SK-N-SH (cell line): ENCODE results near the gene PPP5C.

Experiments
- ELF1 ChIP-seq: IDR thresholded peaks from 2 replicates; pipeline ENCODE4 v1.4.0; 2012
- EP300 ChIP-seq, 2 experiments: IDR thresholded peaks; 2 replicates each; pipeline versions ENCODE4 v1.4.0 to v1.6.1; 2012; ENCODE audit warnings: borderline replicate concordance in 1 of 2, low read depth in 1 of 2, low read length in 1 of 2
- TF ChIP-seq, protein P1 (sequence below): fragments of 200-600 bp; sonication (generic); IDR thresholded peaks from 2 replicates; pipeline ENCODE4 v1.6.1; 2017; ENCODE audit warnings: antibody characterized with exemption, mild to moderate bottlenecking, moderate library complexity

DNA sequence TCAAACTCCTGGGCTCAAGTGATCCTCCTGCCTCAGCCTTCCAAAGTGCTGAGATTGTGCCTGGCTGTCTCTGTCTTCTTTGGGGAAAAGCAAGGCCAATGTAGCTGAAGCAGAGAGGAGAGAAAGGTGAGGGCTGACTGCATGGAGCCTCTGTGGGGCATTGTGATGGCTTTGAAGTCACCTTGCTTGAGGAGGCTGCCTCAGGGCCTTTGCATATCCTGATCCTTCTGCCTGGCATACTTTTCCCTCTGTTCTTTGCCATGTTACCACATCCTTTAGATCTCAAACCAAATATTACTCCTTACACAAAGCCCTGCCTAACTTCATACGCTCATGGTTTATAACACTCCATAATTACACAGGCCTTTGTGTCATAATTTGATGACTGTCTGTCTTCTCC is 9.4 kb upstream of the PPP5C start:
- no peak for TF ChIP-seq ELF1
- no peak for TF ChIP-seq EP300 (IDR thresholded peaks at IDR 0.05; ENCODE audit: borderline replicate concordance in 1 of 2, low read depth in 1 of 2, low read length in 1 of 2)
- TF ChIP-seq, protein P1, sequence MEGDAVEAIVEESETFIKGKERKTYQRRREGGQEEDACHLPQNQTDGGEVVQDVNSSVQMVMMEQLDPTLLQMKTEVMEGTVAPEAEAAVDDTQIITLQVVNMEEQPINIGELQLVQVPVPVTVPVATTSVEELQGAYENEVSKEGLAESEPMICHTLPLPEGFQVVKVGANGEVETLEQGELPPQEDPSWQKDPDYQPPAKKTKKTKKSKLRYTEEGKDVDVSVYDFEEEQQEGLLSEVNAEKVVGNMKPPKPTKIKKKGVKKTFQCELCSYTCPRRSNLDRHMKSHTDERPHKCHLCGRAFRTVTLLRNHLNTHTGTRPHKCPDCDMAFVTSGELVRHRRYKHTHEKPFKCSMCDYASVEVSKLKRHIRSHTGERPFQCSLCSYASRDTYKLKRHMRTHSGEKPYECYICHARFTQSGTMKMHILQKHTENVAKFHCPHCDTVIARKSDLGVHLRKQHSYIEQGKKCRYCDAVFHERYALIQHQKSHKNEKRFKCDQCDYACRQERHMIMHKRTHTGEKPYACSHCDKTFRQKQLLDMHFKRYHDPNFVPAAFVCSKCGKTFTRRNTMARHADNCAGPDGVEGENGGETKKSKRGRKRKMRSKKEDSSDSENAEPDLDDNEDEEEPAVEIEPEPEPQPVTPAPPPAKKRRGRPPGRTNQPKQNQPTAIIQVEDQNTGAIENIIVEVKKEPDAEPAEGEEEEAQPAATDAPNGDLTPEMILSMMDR = no peak
